NCI-H1105 (cell line): ENCODE measurements around the gene DSCAML1.

Experiments used
- DNase-seq: peaks from one replicate; lab custom pipeline; 2025; lab: John Stamatoyannopoulos, UW

Gene DSCAML1

DNA sequence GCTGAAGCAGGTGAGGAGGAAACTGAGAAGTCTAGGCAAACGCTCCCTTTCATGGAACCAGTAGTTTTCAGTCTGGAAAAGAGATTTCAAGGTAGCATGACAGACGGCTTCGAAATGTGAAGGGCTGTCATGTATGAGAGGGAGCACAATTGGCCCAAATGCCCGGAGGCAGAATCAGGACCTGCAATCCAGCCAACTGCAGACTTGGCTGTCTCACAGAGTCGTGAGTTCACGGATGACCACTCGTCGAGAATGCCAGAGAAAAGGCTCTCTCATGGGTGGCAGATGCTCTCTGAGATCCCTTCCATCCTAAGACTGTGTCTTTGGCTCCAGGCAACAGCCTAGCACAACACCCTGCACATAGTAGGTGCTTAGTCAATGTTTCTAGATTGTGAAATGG lies 134.8 kb downstream of the DSCAML1 start:
- DNase-seq, result no peak

DNA sequence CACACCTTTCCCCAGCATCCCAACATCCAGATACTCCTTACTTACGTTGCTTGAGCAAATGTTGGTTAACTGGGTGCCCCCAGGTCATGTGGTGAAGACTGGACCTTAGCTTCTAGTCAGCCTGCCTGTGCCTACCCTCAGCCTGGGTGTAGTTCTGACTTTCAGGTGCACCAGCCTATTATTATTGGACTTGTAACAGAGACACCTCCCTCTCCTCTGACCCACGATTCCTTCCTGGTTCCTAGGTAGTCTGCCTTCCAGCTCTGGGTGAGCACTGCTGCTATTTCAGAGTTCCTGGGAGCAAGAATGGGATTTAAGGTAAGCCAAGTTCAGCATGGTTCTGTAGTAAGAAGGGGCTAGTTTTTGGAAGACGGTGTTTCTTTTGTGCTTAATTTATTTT lies 138.2 kb downstream of the DSCAML1 start:
- DNase-seq, result no peak

DNA sequence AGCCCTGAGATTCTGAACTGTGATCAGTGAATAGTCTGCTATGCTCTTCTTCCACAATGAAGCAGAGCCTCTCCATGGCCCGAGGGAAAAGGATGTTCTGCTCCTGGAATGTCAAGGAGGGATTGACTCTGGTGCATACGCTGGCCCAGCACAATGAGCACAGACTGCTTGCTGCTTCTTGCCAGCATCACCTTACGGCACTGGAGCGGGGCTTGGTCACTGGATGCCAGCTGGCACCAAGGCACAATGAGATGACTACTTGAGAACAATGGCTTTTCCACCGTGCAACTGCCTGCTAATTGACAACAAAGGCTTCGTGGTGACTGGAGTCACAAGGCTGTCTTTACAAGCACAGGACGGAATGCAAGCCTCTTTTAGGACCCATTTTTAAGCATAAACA lies 139.2 kb downstream of the DSCAML1 start:
- peak; percentile 67 for DNase-seq

DNA sequence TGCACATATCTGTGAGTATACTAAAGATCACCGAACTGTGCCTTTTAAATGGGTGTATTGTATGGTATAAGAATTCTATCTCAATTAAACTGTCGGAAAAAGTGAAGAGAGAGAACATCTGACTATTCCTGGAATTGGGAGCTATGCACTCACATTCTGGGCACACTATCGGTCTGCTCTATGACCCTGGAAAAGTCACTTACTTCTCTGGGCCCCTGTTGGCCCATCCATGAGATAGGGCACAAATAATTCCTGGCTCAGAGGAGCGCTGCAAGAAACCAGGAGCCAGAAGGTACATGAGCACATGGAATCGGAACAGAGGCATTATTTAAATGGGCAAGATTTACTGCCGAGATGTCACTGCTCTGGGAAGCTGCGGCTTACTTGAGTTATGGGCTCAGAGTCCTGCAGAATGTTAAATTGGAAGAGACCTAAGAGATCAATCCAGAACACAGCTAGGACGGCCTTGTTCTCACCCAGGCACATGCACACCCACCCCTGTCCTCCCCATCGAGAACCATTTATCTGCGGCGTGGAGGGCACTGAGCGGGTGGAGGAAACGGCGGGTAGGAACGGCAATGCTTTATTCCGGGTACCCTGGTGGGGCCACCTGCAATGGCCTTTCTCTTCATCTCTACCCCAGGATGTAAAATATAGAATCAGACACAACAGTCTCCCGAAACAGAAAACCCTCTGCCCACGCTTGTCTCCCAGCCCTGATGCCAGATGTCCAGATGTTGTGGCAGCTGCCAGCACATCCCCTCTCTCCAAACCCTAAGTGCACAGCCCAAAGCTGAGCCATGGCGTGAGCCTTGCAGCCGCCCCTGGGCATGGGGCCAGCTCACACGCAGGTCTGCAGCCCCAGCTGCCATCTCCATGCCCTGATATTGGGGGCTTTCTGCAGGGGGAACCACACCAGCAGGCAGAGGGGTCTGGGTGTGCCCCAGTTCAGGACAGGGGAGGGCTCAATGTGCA lies 142.4 kb downstream of the DSCAML1 start:
- no peak for DNase-seq

DNA sequence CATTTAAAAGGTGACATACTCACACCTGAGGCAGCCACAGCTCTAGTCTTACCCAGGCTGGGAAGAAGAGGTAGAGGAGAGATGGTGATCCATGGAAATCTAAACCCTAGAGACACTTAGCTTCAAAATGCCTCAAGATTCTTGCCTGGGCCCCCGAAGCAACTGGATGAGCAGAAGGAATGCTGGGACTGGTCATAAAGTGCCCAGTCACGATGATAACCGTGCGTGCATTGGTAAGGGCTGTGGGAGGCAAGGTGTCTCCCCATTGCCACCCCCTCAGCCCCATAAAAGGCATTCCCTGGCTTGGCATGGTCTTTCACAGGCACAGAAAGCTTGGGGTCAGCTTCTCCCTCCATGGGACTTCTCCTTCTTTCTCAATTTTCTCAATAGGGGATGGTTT lies 144.5 kb downstream of the DSCAML1 start:
- no peak for DNase-seq

DNA sequence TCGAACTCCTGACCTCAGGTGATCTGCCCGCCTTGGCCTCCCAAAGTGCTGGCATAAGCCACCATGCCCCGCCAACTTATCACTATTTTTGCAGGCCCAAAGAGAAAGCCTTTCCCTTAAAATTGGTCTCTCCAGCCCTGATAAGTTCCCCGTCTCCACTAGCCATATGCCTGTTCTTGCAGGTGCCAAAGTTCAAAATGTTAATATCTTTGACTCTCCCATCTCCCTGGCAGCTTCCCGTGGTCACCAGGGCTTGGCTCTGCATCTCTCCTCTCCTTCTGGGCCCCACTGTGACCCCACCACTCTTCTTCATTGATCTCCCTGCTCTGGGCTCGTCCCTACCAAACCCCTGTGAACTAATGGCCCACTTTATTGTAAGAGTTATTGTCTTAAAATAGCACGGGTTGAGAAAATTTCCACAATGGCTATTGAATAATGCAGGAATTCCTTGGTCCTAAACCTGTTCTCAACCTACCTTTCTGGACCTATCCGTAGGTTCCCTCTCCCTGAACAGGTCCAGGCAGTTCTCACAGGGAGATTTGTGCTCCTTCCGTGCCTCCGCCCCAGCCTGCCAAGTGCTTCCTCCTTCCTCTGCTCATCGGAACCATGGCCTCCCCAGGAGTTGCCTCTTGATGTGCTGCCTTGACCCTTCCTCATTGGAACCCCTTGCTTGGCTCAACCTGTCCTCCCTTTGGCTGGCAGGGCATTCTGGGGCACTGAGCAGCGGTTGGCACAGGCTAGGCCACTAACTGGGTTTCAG lies 147.5 kb downstream of the DSCAML1 start:
- DNase-seq, result no peak

DNA sequence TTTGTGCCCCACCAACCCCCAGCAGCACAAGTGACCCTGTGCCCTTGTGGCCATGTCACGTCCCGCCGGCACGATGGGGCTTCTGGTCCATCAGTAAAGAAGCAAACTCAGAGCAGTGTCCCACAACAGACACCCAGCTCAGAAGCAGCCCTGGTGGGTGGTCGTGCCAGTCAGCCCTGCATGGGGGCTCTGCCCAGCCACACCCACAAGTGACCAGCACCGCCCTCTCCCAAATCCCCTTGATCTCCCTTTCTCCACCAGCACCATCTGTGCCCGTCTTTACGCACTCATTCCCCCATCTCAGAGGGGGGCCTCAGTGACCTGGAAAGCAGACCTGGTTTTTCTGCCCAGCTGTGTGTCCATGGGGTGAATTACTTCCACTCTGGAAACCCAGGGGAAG lies 149.1 kb downstream of the DSCAML1 start:
- DNase-seq, result no peak

DNA sequence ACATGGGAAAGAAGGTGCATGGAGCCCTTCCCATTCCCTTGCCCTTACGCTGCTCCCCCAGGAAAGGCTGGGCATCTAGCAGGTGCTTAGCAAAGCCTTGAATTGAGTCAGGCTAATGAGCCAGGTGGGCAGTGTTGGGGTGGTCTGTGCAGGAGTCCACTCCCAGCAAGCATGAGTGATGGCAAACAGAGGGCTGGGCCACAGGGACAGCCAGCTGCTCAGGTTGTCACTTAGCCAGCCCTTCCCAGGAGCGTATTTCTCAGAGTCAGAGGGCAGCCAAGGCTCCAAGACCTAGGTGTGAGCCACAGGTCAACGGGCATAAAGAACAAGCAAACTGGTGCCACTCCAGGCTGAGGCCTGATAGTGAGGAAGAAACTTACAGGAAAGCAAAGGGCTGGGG lies 149.8 kb downstream of the DSCAML1 start:
- no peak for DNase-seq

DNA sequence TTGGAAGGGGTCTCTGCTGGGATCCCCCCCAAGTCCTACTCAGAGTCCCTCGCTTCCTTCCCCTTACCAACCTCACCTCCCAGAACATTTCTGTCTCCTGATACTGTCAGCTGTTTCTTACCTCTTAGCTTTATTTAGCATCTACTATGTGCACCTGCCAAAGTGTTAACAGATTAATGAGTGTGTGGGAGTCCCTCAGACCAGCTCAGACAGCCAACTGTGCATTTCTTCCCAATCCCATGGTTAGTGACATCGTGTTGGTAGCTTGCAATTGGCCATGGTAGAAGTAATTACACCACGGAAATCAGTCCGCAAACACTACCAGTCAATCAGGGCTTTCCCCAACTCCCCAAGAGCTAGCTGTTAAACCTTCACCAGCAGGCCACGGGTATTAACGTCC lies 150.6 kb downstream of the DSCAML1 start:
- no peak for DNase-seq

DNA sequence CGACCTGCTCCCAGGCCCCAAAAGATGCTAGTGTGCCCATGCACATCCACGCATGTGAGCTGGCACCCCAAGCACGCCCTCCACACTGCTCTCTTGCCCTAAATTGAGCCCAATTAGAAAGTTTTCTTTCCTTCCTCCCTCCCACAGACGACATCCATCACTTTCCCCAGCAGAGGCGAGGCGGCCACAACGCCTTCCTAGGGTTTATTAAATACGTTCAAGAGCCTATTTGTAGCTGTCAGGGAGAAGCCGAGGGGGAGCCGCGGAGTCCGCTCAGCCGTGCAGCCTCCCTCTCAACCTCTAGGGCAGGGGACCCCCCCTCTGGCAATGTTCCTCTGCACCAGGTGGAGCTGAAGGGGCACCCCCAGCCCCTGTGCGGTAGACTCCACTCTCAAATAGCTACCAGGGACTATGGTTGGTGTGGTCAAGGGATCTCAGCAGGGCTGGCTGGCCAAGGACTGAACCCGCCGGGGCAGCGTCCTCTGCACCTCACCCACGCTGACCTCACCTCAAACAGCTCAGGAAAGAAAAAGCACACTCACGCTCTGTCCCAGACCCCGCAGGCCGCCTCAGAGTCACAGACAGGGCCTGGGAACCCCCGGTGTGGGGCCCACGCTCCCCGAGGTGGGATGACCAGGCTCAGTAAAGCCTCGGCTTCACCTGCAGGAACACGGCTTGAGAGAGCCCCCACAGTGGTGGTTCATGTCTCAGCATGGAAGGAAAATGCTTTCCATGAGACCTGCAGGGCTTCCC lies 152.4 kb downstream of the DSCAML1 start:
- DNase-seq, result no peak

DNA sequence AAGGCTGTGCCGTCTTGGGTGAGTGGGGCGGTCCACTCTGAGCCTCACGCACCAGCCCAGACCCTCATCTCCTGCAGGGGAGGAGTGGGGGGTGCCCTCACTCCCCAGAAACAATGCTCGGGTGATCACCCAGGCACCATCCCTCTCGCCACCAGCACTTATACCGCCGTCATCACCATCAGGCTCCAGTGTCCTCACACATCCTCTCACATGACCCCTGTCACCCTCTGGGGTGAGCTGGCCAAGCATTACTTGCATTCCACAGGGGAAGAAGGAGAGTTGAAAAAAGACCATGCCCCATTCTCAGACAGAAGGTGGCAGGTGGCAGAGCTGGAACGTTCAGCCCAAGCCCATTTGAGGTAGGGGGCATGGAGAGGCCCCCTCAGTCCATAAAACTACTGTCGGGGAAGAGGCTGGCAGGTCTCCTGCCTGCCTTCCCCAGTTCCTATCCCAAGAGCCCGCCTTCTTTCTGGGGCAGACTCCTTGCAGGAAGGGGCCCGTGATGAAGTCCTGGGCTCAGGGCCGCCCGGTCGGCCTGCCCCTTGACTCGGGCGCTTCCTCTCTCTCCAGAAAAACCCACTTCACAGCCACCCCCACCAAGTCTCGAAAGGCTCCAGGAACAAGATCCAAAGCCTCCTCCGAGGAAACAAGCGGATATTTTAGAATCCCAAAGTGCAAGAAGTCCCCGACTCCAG lies 153.3 kb downstream of the DSCAML1 start:
- no peak for DNase-seq

DNA sequence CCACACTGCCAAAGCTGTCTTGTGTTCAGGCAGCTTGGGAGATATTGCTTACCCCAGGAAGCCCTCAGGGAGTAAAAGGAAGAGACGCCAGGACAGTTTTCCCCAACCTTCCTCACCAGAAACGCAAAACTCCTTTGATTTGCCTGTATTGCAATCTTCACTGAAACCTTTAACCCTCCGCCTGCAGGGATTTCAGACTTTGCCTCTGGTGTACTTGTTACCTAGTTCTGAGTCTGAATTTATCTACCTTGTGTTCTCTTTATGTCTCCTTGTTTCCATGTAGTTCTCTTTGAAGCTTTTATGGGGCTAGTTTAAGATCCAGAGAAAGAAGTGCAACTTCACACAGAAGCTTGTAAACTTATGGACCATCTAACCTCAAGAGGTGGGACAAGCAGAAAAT lies 154.2 kb downstream of the DSCAML1 start:
- DNase-seq, result no peak

DNA sequence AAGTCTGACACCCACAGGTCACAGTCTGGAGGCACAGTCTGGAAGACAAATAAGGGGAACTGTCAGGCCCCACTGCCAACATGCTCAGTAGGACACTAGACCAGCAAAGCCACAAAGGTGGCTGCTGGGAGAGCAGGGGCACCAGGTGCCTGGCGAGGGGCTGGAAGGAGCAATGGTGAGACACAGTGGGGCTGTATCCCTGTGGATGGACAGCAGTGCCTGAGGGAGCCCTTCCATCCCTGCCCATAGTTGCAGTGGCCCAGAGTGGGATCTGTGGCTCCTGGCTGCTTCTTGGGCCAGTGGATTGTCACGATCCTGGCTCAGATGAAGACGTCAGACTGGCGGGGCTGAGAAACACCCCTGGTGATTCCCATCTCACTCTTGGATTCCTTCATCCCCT lies 154.6 kb downstream of the DSCAML1 start:
- DNase-seq, result no peak

DNA sequence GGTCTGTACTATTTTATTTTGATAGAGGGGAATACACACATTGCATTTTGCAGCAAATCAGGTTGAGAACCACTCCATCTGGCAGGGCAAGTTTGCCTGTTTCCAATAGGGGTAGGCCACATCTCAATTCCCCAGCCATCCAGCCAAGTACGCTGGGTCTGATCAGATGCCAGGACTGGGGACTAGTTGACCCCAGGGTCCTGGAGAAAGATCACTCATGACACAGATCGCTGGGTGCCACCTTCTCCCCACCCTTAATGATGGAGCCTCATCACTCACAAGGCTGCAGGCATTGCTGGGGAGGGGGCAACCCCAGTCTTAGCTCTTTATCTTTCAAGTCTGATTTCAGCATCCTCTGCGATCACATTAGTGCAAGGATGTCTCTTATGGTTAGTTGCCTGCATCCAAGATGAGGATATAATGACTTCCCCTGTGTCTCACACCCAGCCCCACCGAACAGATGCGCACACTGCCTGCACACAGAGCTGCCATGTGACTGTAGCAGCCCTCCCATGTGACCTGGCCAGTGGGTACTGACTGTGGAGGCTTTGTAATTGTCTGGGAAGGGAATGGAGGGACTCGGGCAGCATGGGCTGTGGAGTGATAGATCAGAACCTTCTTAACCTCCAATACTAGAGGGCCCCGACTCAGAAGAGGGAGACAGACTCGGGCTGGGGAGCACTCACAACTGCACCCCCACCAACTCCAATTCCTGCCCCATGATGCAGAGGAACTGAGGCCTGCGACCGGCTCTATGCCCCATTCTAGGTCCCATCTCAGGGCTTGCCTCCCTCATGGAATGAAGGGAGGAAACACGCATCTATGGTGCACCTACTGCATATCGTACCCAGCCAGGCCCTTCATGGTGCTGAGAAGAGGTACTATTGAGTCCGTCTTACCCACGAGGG lies 155.8 kb downstream of the DSCAML1 start:
- no peak for DNase-seq

DNA sequence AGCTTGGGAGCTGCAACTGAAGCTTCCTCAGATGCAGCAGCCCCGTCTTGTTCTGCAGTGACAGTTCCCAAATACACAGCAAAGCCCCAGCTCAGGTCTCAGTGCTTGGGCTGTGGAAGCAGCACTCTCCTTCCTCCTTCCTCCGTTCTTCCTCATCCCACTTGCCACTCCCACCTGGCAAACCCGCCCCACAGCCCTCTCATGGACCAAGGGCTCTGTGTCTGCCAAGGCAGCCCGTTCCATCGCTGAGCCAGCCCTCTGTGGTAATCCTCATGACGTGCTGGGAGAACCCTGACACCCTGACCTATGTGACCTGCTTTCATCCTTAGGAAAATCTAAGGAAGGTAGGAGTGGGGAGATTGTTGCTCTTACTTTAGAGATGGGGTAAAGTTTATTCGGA lies 157.0 kb downstream of the DSCAML1 start:
- no peak for DNase-seq

DNA sequence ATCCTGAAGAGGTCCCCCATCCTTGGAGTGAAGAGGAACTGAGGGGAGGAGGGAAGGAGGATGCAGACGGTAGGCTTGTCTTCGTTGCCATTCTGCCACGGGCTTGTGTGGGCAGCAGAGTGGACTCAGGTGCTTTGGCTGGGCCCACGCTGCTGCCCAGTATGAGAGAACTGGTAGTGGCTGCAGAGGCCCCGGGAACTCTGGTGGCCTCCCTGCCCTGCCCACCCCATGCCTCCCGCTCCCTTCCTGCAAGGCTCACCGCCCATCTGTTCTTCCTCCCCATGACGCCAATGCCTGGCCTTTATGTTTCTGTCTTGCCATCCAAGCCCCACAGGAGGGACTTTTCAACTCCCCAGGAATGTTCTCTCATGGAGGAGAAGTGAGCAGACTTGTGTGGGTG lies 157.4 kb downstream of the DSCAML1 start:
- DNase-seq, result no peak

DNA sequence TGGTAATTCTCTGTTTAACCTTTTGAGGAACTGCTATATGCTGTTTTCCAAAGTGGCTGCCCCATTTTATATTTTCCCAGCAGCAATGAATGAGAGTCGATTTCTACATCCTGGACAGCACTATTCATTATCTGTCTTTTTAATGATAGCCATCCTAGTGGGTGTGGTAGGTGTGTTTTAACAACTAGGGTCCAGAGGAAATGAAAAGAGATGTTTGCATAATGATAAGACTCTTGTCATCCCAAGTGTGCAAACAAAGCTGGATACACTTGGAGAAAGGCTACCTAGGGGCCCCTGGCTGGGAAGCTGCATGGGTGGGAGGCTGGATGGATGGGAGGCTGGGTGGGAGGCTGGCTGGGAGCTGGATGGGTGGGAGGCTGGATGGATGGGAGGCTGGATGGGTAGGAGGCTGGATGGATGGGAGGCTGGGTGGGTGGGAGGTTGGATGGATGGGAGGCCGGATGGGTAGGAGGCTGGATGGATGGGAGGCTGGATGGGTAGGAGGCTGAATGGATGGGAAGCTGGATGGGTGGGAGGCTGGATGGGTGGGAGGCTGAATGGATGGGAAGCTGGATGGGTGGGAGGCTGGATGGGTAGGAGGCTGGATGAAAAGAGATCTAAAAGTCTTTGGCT lies 158.0 kb downstream of the DSCAML1 start:
- no peak for DNase-seq

DNA sequence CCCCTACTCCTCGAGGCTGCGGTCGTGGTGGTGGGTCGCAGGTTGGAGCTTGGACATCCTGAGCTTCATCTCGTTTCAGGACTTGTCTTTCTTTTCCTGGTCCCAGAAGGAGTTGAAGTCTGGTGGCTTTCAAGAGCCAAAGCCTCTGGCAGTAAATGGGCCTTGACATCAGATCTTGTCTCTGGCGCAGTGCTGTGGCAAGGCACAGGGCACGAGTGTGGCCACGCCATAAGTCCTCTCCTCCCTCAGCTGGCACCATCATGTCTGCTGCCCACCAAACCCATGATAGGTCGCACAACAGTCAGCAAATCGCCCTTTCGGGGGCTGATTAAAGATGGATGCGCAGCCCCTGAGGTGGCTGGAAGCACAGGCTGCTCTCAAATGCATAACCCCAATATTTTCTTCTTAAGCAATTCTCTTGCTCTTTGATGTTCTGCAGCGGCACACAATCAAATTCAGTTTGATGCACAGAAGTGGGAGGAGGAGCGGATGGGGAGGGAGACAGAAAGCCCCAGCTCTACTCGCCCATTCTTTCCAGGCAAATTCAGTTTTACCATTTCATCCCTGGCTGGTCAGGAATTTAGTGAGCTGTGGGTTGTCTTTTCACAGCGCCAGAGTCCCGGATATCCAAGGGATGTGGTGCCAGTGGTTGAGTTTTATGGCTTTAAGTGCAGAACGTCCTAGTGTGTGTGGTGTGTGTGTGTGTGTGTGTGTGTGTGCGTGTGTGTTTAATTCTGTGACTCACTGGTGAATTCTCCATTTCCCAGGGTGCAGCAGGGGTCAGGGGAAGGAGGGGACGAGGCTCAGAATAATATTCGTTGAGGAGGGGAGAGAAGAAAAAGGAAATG lies 162.0 kb downstream of the DSCAML1 start:
- no peak for DNase-seq

DNA sequence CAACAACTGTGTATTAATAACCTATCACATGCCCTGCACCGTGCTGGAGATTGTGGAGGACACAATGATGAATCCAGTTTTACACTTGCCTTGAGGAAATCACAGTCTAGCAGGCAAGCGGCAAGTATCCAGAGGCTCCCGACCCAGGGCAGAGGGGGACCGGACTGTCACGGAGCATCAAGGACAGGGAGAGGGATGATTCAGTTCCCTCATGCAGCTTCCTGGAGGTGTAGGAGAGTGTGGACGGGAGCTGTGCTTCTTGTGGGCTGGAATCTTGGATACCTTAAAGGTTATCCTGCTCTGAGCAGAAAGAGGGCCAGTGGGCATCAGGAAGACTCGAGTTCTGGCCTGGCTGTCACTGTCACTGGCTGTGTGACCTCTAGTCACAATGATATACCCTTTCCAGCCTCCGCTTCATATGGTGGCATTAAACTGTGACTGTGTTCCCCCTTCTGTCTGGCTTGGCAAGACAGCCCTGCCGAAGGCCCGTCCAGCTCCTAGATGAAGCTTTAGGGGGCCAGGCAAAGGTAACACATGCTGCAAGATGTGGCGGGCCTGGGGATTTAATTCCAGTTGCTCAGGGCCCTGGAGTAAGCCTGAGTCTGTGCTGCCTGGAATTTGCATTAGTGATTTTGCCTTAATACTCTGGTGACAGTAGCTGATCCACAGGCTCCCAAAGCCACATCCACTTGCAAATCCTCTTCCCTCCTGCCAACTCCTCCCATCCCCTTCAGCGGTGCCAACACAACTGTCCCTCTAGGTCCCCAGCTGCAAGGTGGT lies 162.8 kb downstream of the DSCAML1 start:
- no peak for DNase-seq
